ENCODE results near the gene SLC6A17.
A peak's percentile ranks its signal among the peaks of the same experiment; 100 is the strongest.

The SLC6A17 gene

GRCh38 chr1:110237386-110238152 lies 87.3 kb downstream of the SLC6A17 start:
- TF ChIP-seq REST (IDR thresholded peaks at IDR 0.05; ENCODE audit: insufficient replicate concordance, low read depth): no peak
- H3K27me3 ChIP-seq (ENCODE audit: insufficient read depth, poor library complexity, severe bottlenecking): no peaks in the 10 kb centered on the region
- DNase-seq (ENCODE audit: low read depth in 1 of 2, low spot score in 1 of 2): peak; percentile 58 to 87
- no peak overlapping the region for H3K4me3 ChIP-seq (replicated peaks; ENCODE audit: insufficient read depth, low read length)
- no peak overlapping the region for H3K27ac ChIP-seq (replicated peaks)

GRCh38 chr1:110239441-110240430 lies 89.4 kb downstream of the SLC6A17 start:
- Histone ChIP-seq H3K4me3 (replicated peaks; ENCODE audit: insufficient read depth, low read length) (no peak overlapping the region), H3K27ac (replicated peaks) (no peak overlapping the region), H3K27me3 (ENCODE audit: insufficient read depth, poor library complexity, severe bottlenecking) (no peaks in the 10 kb centered on the region)
- no peak for DNase-seq (ENCODE audit: low read depth in 1 of 2, low spot score in 1 of 2)
- TF ChIP-seq GABPA (IDR thresholded peaks at IDR 0.05; ENCODE audit: low read depth) (no peak), SPI1 (IDR thresholded peaks at IDR 0.05; ENCODE audit: borderline replicate concordance, low read depth) (peak; percentile 61; the same call in 1 of the 2 replicates)

GRCh38 chr1:110240476-110241210 lies 90.3 kb downstream of the SLC6A17 start:
- no peaks in the 10 kb centered on the region for H3K27me3 ChIP-seq (ENCODE audit: insufficient read depth, poor library complexity, severe bottlenecking)
- no peak for DNase-seq (ENCODE audit: low read depth in 1 of 2, low spot score in 1 of 2)
- TF ChIP-seq POLR2AphosphoS5 (IDR thresholded peaks at IDR 0.05; ENCODE audit: low read depth) (no peak), GABPA (IDR thresholded peaks at IDR 0.05; ENCODE audit: low read depth) (no peak)
- no peak overlapping the region for H3K4me3 ChIP-seq (replicated peaks; ENCODE audit: insufficient read depth, low read length)
- no peak overlapping the region for H3K27ac ChIP-seq (replicated peaks)

GRCh38 chr1:110241516-110241915 lies 91.2 kb downstream of the SLC6A17 start:
- no peak for DNase-seq (ENCODE audit: low read depth in 1 of 2, low spot score in 1 of 2)
- H3K27ac ChIP-seq (replicated peaks): no peak overlapping the region
- TF ChIP-seq POLR2AphosphoS5 (IDR thresholded peaks at IDR 0.05; ENCODE audit: low read depth) (no peak), REST (IDR thresholded peaks at IDR 0.05; ENCODE audit: insufficient replicate concordance, low read depth) (no peak), SPI1 (IDR thresholded peaks at IDR 0.05; ENCODE audit: borderline replicate concordance, low read depth) (no peak), CTCF (IDR thresholded peaks at IDR 0.05; ENCODE audit: insufficient read depth, low read length) (no peak), GABPA (IDR thresholded peaks at IDR 0.05; ENCODE audit: low read depth) (no peak)
- no peaks in the 10 kb centered on the region for H3K27me3 ChIP-seq (ENCODE audit: insufficient read depth, poor library complexity, severe bottlenecking)
- H3K4me3 ChIP-seq (replicated peaks; ENCODE audit: insufficient read depth, low read length): no peak overlapping the region

- TF ChIP-seq POLR2AphosphoS5 (IDR thresholded peaks at IDR 0.05; ENCODE audit: low read depth) (no peak), REST (IDR thresholded peaks at IDR 0.05; ENCODE audit: insufficient replicate concordance, low read depth) (no peak), CTCF (IDR thresholded peaks at IDR 0.05; ENCODE audit: insufficient read depth, low read length) (no peak), SPI1 (IDR thresholded peaks at IDR 0.05; ENCODE audit: borderline replicate concordance, low read depth) (no peak), GABPA (IDR thresholded peaks at IDR 0.05; ENCODE audit: low read depth) (no peak)
- no peak for DNase-seq (ENCODE audit: low read depth in 1 of 2, low spot score in 1 of 2)
- H3K4me3 ChIP-seq (replicated peaks; ENCODE audit: insufficient read depth, low read length): no peak overlapping the region
- H3K27me3 ChIP-seq (ENCODE audit: insufficient read depth, poor library complexity, severe bottlenecking): no peaks in the 10 kb centered on the region
- H3K27ac ChIP-seq (replicated peaks): no peak overlapping the region
Measured at GRCh38 chr1:110242062-110242461, 91.8 kb downstream of the SLC6A17 start.
